Measurements from ENCODE around the gene GATA5. TPM values are rescaled to one million over a fixed set of nuclear protein-coding genes. Genes with fewer than 3 reads are reported as not detected.

GATA5 gene
- total and polyA plus RNA-seq, 2 donors (not counting 3 experiments of a cell fraction or from before 2014, with no cell fraction given), result not detected

GRCh38 chr20:62424249-62425107 is 51.3 kb downstream of the GATA5 start:
- no peaks in the 10 kb centered on the region for H3K36me3 ChIP-seq (ENCODE audit: control insufficient read depth in 2 of 2, extremely low read depth in 1 of 2, insufficient read depth in 2 of 2, low read length in 2 of 2)
- ChIA-PET POLR2A (no interaction called here), CTCF (no interaction called here)
- TF ChIP-seq EZH2 (IDR thresholded peaks at IDR 0.05; ENCODE audit: borderline replicate concordance, low read depth, low read length, severe bottlenecking) (no peak), JUN (IDR thresholded peaks at IDR 0.05; ENCODE audit: borderline replicate concordance, insufficient read depth, insufficient read length, low read depth) (no peak), MYC (IDR thresholded peaks at IDR 0.05; ENCODE audit: low read depth, low read length) (no peak), GATA2 (IDR thresholded peaks at IDR 0.05; ENCODE audit: insufficient read depth, insufficient read length, low read depth, low read length) (no peak), POLR2A (IDR thresholded peaks at IDR 0.05; ENCODE audit: low read depth, low read length) (no peak), FOS (IDR thresholded peaks at IDR 0.05; ENCODE audit: borderline replicate concordance, insufficient read depth, low read length) (no peak), POLR2AphosphoS5 (IDR thresholded peaks at IDR 0.05; ENCODE audit: insufficient read depth, low read depth, low read length) (no peak)
- TF ChIP-seq, protein P1, sequence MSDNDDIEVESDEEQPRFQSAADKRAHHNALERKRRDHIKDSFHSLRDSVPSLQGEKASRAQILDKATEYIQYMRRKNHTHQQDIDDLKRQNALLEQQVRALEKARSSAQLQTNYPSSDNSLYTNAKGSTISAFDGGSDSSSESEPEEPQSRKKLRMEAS (IDR thresholded peaks at IDR 0.05; ENCODE audit: insufficient read depth, insufficient read length), result no peak
- TF ChIP-seq, protein P2, sequence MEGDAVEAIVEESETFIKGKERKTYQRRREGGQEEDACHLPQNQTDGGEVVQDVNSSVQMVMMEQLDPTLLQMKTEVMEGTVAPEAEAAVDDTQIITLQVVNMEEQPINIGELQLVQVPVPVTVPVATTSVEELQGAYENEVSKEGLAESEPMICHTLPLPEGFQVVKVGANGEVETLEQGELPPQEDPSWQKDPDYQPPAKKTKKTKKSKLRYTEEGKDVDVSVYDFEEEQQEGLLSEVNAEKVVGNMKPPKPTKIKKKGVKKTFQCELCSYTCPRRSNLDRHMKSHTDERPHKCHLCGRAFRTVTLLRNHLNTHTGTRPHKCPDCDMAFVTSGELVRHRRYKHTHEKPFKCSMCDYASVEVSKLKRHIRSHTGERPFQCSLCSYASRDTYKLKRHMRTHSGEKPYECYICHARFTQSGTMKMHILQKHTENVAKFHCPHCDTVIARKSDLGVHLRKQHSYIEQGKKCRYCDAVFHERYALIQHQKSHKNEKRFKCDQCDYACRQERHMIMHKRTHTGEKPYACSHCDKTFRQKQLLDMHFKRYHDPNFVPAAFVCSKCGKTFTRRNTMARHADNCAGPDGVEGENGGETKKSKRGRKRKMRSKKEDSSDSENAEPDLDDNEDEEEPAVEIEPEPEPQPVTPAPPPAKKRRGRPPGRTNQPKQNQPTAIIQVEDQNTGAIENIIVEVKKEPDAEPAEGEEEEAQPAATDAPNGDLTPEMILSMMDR (IDR thresholded peaks at IDR 0.05; ENCODE audit: extremely low read depth in 1 of 2, insufficient read depth in 1 of 2, low read depth in 1 of 2, low read length in 2 of 2), result no peak
- H3K4me3 ChIP-seq (replicated peaks in 1 of 3; ENCODE audit: insufficient read depth in 1 of 3, low read depth in 1 of 3, low read length in 3 of 3), result no peak overlapping the region
- no TSS peak for BruUV-seq (replicated peaks)
- intact Hi-C loops (cut with micrococcal nuclease) (no loop called here), dilution Hi-C loops (cut with MboI; ENCODE audit: extremely low pct_ligation_motif_present, low sequenced_read_pairs) (no loop called here)
- no peaks in the 10 kb centered on the region for H3K9me3 ChIP-seq (replicated peaks; ENCODE audit: control insufficient read depth, insufficient read depth, low read length)
- FAIRE-seq, result no peak
- DNase-seq (ENCODE audit: low read depth, low spot score), result no peak
- no peaks in the 10 kb centered on the region for H3K79me2 ChIP-seq (ENCODE audit: control insufficient read depth, insufficient read depth, low read length)
- H3K9ac ChIP-seq (replicated peaks; ENCODE audit: extremely low read depth, insufficient read depth, low read length), result no peak overlapping the region
- H4K20me1 ChIP-seq (replicated peaks; ENCODE audit: control insufficient read depth, extremely low read depth, insufficient read depth, low read length), result no peaks in the 10 kb centered on the region
- H3K4me2 ChIP-seq (ENCODE audit: insufficient read depth, low read length), result no peak overlapping the region
- H3K27me3 ChIP-seq (ENCODE audit: control insufficient read depth in 2 of 2, insufficient read depth in 2 of 2, low read length in 2 of 2), result no peaks in the 10 kb centered on the region
- no peak overlapping the region for H3K27ac ChIP-seq (ENCODE audit: insufficient read depth, low read depth, low read length)
- H2AFZ ChIP-seq (ENCODE audit: low read depth, low read length), result no peak overlapping the region
- no peaks in the 10 kb centered on the region for H3K4me1 ChIP-seq (ENCODE audit: control insufficient read depth, extremely low read depth, insufficient read depth, low read length)
- H3K9me1 ChIP-seq (replicated peaks; ENCODE audit: control insufficient read depth, extremely low read depth, insufficient read depth, low read length), result no peaks in the 10 kb centered on the region

All from endothelial cell of umbilical vein (primary cell).